HG03135 (cell line): ENCODE data around the gene C11orf87.

Experiments used
- ATAC-seq: cut with Tn5 transposase; IDR thresholded peaks from one replicate; pipeline ENCODE4 v1.9.1; 2021; ENCODE audit warnings: mild to moderate bottlenecking, moderate library complexity; ENCODE audit not compliant: unreplicated experiment

Gene C11orf87

DNA sequence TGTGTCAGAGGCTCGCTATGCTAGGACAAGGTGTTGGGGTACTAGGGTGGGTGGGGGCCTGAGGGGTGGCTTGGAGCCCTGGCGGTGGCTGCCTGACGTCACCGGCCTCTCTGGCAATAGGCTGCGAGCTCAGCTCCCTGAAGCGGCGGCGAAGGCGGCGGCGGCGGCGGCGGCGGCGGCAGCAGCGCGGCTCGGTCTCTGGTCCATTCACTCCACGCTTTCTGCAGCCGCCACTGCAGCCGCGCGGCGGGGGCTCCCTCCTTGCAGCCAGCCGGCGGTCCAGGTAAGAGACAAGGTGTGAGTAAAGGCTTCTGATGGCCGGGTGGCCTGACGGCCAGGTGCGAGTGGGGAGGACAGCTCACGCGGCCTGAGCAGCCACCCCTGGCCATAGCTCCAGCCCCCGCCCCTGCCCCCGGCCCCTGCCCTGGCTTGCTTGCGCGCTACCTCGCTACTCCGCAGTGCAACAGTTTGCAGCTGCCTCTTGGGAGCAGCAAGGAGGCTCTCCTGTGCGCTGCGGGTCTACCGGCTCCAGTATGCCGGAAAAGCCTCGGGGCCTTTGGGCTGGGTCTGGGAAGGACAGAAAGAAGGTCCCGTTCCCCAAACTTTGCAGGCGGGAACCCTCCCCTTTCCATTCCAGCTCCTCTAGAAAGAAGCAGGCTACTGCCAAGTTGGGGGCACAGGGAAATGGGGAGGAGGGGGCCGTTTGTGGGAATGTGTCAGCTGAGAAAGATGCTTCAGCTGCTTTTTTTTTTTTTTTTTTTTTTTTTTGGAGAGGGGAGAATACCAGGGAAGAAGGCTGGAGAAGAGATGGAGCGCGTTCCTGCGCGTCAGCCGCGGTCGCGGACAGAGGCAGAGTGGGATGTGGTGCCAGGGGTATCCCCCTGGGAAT is at the start of gene C11orf87:
Gene C11orf87 (plus strand): TSS at position 210 of the 889 bp plus-strand sequence. CDS start 1,444 bp downstream, outside the sequence.
- ATAC-seq: no peak

DNA sequence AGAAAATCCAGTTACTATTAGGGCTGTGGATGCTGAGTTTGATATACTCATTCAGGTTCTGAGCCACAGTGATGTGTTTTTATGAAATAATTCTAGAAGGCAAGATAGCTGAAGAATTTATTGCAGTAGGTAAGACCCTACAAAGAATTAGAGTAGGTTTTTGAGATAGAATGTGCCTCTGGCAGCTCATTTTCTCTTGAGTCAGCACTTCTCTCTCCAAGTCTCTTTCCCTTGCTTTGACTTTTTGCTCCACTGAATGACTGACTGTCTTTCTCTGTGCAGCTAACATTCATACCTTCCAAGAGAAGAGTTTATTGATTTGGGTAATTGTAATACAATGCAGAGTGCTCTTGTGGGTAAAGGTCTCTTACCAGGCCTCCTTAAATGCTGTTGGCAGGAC is 48.0 kb upstream of the C11orf87 start:
- no peak for ATAC-seq

DNA sequence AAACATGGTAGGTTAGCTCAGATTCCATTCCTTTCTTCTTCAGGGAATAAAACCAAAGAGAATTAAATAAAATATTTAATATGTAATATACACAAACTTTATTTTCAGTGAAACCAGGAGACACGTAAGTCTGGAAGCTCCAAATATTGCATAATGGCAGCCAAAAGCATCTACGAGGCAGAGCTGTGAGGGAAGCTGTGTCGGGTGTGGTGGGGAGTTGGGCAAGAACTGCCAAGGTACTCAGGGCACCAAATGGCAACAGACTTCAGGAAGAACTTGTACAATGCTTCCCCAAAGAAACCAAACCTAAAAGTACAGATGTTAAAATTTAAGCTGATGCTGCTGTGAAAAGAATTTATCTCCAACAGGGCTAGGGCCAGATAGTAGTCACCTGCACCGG is 47.5 kb upstream of the C11orf87 start:
- no peak for ATAC-seq

DNA sequence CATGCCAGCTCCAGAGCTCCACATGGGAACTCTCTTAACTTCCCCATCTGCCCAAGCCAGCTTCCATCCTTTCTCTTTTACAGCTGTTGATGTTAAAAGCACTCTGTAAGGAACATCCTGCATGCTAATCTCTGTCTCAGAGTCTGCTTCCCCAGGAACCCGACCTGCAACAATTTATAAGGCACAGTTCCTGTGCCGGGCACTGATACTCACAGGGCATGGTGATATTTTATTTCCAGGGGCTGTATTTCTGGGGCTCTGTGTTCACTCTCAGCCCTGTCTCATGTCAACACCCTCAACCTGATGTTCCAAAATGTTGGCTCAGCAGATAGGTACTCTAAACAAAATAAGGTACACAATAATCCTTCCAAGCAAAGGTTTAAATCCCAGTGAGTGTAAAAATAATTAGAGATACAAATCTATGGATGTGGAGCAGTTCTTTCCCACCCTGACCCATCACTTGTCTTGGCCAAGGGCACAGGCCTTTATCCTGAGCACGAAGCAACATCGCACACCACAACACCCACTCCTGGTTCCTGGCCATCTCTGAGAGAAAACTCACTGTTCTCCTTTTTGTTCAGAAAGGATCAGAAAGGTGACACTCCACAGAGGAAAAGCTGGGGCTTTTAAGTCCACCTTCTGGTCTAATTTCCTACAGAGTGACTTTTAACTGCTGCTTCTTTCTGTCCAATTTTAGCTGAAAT is 44.8 kb upstream of the C11orf87 start:
- ATAC-seq: no peak

DNA sequence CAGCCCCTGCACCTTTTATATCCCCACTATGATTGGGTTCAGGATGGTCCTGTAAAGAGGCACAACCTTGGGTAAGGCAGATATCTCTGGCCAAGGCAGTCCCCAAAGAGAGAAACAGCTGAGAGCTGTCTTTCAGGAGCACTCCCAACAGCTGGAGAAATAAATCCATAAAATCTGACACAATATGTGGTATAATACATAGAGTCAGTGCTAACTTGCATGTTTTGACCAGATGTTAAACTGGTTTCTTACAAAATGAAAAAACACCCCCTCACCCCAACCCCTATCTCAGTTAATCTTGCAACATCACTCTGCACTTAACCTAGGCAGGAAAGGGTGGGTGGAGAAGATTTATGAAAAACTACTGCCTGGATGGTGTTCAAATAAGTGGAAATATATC is 44.0 kb upstream of the C11orf87 start:
- no peak for ATAC-seq

DNA sequence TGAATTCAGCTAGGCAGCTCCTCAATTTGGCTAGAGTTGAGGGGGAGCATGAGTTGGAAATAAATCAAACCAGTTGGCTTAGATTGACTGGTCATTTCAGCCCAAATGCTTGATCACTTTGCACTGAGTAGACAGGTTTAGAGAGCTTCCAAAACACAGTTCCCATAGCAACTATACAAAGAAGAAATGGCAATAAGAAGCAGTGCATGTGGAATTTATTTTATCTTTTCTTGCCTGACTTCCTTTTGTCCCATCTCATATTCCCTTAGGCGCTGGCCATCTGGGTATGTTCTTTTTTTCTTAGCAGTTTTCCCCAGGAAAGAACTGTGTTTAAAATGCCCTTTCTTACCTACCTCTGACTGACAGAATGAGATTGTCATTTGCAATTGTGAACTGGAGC is 38.7 kb upstream of the C11orf87 start:
- no peak for ATAC-seq

DNA sequence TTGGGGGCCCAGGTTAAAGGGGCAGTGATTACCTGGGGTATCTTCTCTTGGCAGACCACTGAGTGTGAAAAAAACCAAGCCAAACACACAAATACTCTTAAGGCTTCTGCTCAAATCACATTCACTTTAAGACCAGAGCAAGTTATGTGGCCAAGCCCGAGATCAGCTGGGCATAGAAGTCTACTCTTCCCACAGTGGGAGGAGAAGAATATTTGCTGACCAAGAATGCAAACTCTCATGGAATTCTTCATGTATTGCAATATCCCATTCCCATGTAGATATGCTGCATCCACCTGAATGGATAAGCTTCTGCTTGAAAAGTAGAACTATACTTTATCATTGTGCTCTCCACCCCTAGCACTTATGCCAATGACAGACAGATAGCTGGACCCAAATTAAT is 37.1 kb upstream of the C11orf87 start:
- no peak for ATAC-seq

DNA sequence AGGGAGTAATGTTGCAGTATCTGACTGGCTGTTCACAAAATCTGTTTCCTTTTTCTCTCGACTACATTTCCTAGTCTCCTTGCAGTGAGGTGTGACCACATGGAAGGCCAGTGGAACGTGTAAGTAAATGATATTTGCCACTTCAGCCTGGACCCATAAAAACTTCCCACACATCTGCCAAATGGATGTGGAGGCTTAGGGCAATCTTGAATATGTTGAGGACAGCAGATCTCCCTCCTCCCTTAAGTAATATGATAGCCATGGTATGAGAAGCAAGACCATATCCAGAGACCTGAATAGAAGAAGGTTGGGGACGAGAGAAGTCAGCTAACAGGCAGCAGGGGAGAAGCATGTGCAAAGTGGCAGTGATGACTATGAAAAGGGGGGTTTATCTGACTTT is 33.0 kb upstream of the C11orf87 start:
- ATAC-seq: no peak

DNA sequence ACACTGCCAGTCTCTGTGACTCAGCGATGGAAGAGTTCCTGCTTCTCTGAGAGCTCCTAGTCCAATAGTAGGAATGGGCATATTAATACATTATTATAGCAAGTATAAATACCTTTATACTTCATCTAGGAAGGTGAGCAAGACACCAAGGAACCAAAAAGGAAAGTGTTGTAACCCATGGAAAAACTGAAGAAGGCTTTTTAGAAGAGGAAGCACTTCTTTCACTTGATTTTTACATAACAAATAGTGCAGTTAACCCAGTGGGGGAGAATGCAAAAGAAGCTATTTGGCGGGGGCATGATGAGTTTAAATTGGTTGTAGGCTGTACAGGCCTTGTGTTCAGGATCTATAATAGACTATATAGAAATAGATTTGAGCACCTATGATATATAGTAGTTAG is 31.2 kb upstream of the C11orf87 start:
- ATAC-seq: no peak

DNA sequence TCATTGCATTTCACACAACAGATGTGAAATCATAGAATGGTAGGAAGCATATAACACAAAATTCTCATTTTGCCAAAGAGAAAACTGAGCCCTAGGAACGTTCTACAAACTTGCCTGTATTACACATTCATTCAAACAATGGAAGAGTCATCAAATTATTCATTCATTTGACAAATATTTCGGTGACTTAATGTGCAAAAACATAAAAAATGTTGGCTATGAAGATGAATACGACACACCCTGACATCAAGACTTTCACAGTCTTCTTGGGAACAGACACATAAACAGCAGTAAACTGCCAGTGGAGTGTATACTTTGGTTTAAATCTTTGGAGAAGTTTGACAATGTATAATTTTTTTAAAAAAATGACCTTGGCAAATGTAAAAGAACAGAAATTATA is 20.4 kb upstream of the C11orf87 start:
- no peak for ATAC-seq

DNA sequence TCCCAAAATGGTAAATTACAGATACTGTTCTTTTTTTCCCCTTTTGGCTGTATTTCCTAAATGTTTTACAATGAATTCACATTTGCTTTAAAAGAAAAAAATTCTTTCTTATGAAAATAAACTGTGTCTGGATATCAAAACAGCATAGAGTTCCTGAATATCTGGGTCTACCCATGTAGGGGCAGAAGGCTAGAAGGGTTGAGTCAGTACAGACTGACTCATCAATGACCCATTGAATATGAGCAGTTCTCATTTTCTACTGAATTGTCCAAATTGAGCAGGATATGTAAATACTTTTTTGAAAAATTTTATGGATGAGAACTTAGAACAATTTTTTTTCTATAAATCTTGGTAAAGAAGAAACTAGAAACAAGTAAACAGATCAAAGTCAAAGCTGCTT is 16.3 kb upstream of the C11orf87 start:
- ATAC-seq: no peak

DNA sequence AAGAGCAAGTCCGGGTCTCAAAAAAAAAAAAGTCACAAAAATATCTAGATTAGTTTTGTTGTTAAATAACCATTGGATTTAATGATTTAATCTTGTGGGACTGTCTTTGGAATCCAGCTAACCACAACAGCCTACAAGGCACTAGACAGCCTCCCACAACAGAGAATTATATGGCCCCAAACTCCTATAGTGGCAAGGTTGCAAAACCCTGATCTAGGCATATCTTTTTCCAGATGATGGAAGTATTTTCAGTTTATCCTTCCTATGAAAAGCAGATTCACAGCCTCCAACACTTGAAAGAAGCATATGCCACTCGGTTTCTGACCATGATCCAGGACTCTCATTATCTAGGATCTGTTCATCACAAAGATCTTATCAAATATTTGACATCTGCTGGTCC is 5.4 kb upstream of the C11orf87 start:
- ATAC-seq: no peak

DNA sequence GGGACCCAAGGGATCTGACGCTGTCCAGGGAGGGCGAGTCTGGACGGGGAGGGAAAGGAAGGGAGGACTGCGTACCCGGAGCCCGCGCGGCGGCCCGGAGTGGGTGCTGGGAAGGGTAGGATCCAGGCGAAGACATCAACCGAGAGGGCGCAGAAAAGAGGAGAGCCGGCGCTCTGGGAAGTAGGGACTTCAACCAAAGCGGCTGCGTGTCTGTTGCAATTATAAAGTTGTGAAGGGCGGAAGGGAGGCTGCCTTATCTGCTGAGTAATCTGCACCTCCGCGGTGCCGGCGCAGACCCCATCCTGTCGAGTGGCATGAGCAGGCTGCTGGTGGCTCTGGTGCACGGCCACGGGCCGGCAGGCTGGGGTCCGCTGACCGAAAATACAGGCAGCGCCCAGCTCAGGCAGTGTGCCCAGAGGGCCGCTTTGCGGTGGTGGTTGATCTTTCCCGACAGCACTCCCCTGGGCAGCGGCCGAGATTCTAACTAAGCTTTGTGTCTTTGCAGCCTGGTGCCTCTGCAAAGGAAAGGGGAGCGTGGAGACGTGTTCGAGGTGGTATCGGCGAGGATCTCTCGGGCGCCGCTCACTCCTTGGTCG is 978 bp downstream of the C11orf87 start:
- no peak for ATAC-seq

DNA sequence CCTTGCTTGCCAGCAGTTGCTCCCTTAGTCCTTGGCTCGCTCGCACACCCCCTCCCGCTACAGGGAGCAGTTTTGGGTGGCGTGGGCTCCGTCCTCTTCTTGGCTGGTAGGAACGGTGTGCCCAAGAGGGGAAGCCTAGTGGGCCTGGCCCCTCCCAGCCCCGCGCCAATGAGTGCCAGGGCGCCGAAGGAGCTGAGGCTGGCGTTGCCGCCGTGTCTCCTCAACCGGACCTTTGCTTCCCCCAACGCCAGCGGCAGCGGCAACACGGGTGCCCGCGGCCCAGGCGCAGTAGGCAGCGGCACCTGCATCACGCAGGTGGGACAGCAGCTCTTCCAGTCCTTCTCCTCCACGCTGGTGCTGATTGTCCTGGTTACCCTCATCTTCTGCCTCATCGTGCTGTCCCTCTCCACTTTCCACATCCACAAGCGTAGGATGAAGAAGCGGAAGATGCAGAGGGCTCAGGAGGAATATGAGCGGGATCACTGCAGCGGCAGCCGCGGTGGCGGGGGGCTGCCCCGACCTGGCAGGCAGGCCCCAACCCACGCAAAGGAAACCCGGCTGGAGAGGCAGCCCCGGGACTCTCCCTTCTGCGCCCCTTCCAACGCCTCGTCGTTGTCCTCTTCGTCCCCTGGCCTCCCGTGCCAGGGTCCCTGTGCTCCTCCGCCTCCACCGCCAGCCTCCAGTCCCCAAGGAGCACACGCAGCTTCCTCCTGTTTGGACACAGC is 1.6 kb downstream of the C11orf87 start:
- no peak for ATAC-seq

DNA sequence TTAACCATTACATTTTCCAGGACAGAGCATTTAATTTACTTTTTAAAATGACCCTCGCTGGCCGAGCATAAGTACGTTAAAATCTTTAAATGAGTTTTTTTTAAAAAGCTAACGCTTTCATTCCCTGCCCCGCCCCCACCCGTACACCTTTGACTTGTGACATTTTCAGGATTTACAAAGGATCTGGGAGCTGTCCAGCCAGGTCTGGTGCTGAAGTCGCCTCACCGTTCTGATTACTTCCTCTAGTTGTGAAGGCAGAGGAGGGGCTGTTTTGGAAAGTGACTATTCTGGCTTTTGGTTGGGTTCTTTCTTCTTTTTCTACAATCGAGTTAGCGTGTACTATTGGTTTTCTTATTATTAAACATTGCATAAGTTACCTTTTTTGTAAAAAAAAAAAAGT is 2.9 kb downstream of the C11orf87 start:
- ATAC-seq: no peak

DNA sequence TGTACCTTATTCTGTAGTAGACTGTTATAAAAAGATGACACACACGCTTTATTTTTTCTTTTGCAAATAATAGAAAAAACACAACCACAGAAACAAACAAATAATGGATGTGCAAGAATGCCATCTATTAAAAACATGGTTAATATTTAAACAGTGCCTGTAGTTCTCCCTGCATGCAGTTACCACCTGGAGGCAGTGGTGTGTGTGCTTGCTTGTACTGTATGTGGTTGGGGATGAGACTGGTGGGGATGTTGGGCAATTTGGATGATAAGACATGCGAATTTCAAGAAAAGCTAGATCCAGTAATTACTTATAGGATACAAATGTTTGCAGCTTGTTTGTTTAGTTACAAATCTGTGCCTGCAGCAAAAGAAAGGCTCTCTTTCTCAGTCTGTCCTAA is 3.6 kb downstream of the C11orf87 start:
- ATAC-seq: no peak

DNA sequence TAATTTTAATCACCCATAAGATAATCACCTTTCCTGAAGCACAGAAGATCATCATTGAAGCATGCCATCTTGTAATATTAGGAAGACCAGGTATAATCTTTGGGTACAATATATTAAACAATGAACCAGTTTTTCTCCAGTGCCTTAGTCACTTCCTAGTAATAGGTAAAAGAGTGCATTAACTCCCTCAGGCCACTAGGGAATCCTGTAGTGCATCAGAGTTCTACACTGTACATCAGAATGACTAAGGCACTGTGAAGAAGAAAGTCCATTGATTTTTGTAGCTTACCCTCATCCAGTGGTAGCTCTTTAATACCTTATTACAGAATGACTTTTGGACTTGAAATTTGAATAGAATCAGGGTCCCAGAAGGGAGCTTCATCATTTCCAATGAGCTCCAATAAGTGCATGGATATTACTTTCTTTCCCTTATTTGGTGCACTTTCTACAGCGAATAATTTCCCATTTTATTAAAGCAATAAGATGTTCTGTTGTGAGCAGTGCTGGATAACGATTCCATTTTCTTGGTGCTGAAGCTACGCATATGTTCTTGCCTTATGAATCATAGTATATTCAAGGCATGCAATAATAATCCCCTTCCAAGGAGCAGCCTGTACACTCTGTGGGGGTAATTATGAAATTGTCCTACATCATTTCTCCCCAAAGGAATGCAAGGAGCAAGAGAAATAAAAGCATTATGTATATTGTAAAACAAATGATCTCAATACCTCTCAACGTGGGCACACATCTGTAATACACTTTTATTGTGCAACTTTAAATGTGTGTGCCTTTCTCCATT is 4.7 kb downstream of the C11orf87 start:
- ATAC-seq: no peak

DNA sequence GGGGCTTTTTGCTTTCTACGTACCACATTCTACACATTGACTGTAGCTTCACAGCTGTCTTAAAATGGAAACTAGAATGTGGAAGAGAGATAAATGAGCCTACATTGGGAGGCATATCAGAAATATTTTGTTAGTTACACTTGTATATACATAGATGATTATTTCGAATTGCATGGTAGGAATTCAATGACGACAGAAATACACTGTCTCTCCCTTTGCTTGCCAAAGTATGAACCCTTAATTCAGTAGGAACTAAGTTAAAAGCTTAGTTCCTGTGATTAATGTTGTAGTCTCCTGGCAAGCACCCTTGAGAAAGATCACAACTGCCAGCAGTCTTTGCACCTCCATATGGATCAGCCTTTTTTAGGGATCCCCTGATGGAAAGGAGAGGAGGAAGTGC is 10.1 kb downstream of the C11orf87 start:
- no peak for ATAC-seq

DNA sequence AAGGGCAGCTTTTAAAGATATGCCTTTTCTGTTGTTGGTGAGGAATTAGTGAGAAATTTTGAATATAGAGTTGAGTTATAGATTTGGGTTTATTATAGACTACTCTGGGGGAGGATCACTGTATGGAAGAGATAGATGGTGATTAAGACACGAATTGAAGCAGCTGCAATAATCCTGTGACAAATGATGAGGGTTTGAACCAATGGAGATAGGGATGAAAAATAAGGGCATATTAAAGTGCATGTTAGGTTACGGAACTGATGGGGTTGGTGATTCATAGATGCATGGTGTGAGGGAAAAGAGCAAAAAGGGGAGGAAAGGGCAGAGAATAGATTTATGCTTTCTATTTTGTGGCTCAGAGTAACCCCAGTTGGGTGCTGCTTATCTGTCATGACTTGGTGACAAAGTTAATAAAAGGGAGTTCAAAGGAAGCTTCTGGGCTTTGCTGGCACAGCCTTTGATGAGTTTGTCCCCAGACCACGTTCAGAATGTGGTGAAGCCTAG is 11.8 kb downstream of the C11orf87 start:
- no peak for ATAC-seq

DNA sequence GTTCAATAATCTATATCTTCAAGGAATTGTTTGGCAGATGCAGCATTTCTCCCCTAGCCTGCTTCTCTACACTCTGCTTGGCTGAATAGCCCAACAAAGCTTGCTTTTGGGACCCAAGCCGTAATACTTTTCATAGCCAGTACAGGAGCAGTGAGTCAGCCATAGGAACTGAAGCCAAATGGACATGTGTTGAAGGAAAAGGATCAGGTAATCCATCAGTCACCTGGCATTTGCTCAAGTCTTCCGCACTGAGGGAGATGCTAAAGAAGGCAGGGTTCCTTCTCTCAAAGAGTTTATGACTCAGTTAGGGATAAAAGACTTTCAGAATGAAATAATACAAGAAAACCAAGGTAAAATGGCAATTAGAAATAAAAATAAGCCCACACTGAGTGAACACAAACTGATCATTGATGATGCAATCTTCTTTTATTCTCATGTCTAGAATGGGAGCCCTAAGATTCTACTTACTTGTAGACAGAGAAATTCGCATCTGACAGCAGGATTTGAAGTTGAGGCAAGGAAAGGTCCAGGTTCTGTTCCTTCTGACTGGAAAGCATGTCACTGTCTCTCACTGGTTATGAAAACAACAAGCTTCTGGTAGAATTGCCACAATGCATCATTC is 13.2 kb downstream of the C11orf87 start:
- no peak for ATAC-seq
